22Rv1 (cell line): ENCODE measurements around the gene FANCL.

Experiments
- CTCF ChIP-seq: fragments of 450-650 bp; IDR thresholded peaks from 2 replicates; pipeline ENCODE4 v1.5.1; 2017; ENCODE audit warnings: mild to moderate bottlenecking
- ZFX ChIP-seq: fragments of 450-650 bp; IDR thresholded peaks from 2 replicates; pipeline ENCODE4 v1.6.1; 2017; ENCODE audit warnings: antibody characterized with exemption, borderline replicate concordance

GRCh38 chr2:58283931-58284330 lies 42.8 kb upstream of the FANCL start:
- TF ChIP-seq CTCF = no peak
- TF ChIP-seq ZFX = no peak
